K562 (cell line): Measurements from ENCODE around the gene SYT13.

Experiments
- CTCF ChIP-seq, 3 experiments: IDR thresholded peaks in 2 of 3; conservative IDR thresholded peaks in 1 of 3; 2 replicates each; pipeline ENCODE4 v1.5.1; 2011 to 2012; ENCODE audit warnings: low read length in 3 of 3, mild to moderate bottlenecking in 3 of 3, control low read depth in 2 of 3, improper control_type of control experiment in 1 of 3, inconsistent platforms in 1 of 3, low read depth in 1 of 3, mixed read lengths in 1 of 3, moderate library complexity in 1 of 3; ENCODE audit not compliant: insufficient read depth in 2 of 3
- RAD21 ChIP-seq, 2 experiments: fragments of 250-450 bp in 1 of 2; fragments of 450-650 bp in 1 of 2; sonication (Bioruptor Pico) in 1 of 2; formaldehyde crosslinking in 1 of 2; IDR thresholded peaks in 1 of 2; conservative IDR thresholded peaks in 1 of 2; 2 replicates each; pipeline versions ENCODE4 v1.4.0 to v1.8.0; 2020 to 2022; ENCODE audit warnings: mild to moderate bottlenecking in 2 of 2, moderate library complexity in 1 of 2
- ZFP36 ChIP-seq: fragments of 150-350 bp; IDR thresholded peaks from 2 replicates; pipeline ENCODE4 v1.6.1; 2018; ENCODE audit warnings: low read length, low read depth; ENCODE audit not compliant: partially characterized antibody

DNA sequence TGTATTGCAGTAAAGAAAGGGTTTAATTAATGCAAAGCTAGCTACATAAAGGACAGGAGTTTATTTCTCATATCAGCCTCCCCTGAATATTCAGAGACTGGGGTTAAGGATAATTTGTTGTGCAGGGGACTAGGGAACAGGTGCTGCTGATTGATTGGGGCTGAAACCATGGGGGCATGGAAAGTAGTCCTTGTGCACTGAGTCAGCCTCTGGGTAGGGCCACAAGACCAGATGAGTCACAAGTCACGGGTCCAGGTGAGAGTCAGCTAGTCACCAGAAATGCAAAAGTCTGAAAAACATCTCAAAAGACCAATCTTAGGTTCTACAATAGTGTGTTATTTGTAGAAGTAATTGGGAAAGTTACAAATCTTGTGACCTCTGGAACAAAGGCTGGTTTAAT, 32.9 kb upstream of the SYT13 start:
- TF ChIP-seq CTCF (IDR thresholded peaks at IDR 0.05 in 2 of 3, conservative IDR thresholded peaks at IDR 0.05 in 1 of 3; ENCODE audit: insufficient read depth in 2 of 3, low read depth in 1 of 3, low read length in 3 of 3) (no peak), RAD21 (CRISPR knock-in tag; conservative IDR thresholded peaks at IDR 0.05 in 1 of 2, IDR thresholded peaks at IDR 0.05 in 1 of 2) (no peak), ZFP36 (no peak)
